ENCODE results near the gene NOS1AP.
"Not testable (repeated sequence)": the region's sequence is repeated elsewhere in the genome, so short reads cannot be mapped to it uniquely, and the experiment has no call there.

NOS1AP gene

DNA sequence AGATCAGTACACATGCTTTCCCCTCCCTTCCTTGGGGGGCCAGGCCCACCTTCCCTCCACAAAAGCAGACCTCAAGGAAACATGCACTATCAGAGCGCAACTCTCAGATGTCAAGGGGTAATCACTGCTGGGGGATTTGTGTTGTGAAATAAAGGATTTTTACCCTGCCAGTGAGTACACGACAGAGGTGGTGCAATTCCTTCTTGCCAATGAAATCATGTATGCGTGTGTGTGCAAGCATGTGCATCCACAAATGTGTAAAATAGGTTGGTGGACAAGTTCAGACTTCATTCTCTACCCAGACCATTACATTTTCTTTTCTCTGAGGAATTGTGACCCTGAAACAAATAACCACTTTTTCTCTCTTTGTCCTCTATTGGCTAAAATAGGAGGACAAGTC is 9.8 kb upstream of the NOS1AP start:
- no peak for DNase-seq (ENCODE audit: low read depth)

DNA sequence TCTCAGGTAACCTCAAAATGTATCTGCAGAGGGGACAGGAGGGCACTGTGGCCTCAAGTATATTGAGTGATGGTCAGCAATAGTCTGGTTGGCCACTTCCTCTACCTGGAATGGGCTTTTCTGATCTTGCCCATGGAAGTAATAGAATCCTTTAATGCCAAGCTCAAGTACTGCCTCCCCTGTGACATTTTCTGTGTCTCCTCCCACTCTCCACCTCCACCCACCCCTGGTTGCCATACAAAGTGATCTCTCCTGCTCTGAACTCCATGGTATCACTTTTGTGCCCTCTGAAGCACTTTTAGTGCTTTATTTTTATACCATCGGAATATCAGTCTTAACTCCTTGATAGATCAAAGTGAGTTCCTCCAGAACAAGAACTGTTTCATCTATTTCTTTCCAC is 9.2 kb upstream of the NOS1AP start:
- no peak for DNase-seq (ENCODE audit: low read depth)

DNA sequence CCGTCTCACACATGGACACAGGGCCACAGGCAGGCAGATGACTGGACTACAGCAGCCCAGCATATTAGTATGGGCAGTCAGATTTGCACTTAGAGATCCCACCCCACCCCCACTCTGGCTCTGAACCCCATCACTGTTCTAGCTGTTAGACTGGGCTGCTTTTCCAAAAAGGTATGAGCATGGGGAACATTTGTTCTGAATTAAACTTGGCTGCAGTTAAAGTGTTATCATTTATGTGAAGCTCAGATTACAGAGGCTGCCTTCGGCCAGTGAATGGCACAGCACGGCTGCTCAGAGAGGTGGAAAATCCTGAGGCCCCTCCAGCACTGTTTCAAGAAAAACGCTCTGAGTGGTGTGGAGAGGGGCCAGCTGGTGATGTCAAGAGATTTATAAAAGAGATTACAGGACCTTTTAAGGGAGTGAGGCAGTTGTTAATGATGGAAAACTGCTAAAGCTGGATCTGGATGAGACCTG is 6.9 kb upstream of the NOS1AP start:
- DNase-seq (ENCODE audit: low read depth) = no peak

DNA sequence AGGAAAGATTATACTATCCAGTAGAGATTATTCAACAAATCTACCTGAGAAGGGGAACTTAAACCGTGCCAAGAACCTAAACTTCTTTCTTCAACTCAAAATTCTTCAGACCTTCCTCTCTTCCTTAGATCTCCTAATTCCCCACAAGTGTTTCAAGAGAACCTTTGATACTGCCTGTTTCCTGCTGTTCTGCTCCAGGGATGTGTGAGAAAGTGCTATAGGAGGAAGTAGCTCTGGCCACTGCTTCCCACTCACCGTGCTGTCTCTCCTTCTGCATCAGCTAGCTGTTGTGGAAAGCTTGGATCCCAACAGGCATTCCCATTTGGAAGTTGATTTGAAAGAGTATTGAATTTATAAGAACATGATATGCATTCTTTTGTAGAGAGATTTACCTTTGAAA is 4.5 kb upstream of the NOS1AP start:
- DNase-seq (ENCODE audit: low read depth) = no peak

DNA sequence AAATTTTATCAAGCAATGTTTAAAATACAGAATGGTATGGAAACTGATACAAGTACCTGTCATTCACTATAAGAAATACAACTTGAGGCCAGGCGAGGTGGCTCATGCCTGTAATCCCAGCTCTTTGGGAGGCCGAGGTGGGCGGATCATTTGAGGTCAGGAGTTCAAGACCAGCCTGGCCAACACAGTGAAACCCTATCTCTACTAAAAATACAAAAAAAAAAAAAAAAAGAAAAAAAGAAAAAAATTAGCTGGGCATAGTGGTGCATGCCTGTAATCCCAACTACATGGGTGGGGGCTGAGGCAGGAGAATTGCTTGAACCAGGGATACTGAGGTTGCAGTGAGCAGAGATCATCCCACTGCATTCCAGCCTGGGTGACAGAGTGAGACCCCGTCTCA is 2.7 kb upstream of the NOS1AP start:
- not testable (repeated sequence) for DNase-seq (ENCODE audit: low read depth)

DNA sequence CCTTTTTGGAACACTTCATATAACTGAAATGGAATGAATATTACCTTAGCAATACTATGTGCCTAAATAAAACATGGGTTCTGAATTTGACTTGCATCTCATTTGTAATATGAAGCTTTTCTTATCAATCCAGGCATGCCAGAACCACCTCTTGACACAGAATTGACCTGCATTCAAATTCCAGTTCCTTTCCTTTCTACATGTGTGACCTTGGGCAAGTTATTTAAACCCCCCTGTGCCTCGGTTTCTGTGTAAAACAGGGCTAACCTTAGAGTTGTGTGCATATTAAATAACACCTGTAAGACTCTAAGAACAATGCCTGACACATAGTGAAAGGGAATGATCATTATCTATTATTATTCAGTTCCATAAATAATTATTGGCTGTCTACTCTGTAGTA is 2.0 kb upstream of the NOS1AP start:
- no peak for DNase-seq (ENCODE audit: low read depth)

DNA sequence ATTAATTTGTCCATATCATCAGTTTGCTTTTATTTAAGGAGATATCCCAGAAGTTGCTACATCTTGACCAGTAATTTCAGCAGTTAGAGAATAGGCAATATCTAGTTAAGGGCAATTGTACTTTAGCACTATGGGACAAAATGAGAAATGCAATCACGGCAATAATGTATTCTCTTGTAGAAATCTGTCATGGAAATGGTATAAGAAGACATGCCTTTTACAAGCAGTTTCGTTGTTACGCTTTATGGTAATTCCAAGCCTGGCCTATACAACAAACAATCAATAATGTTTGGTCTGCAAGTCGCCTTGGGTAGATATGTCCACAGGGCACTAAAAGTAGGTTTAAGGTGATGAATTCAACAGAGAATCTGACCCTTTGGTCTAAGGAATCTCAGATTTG is 1.2 kb upstream of the NOS1AP start:
- DNase-seq (ENCODE audit: low read depth) = no peak

DNA sequence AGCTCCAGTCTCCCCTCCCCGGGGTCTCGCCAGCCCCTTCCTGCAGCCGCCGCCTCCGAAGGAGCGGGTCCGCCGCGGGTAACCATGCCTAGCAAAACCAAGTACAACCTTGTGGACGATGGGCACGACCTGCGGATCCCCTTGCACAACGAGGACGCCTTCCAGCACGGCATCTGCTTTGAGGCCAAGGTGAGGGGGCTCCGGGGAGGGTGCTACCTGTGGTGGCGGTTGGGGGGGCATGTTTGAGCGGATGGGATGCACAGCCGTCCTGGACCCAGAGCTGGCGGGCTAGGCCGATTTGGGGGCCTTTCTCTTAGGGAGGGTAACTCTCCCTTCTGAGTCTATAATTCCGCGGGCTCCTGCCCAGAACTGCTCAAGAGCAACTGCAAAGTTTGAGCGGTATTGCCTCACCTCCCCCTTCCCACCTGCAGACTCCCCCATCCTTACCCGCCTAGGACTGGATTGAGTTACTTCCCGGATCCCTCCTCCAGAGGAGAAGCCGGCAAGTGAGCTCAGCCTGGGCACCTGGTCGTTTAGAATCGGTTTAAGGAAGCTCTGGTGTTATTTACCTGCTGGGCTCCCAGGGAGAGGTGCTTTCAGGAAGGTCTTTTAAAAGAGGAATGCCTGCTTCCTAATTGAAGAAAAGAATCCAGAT is 730 bp downstream of the NOS1AP start:
- DNase-seq (ENCODE audit: low read depth) = no peak

DNA sequence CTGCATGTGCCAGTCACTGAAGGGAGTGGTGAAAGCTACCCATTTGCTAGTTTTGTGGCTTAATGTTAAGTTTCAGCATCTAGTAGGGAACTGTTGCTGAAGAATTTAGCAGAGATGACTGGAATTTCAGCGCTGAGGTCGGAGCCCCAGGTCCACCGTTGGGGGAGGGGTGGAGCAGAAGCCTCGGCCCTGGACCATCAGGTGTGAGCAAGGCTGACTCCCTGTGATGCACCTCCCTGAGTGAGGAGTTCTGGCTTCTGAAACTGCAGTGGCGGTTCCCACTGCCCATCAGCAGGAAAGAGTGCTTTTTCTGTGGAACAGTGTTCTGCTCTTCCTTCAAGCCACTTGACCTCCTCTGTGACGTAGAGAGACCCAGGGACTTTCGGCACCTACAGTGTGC is 1.3 kb downstream of the NOS1AP start:
- no peak for DNase-seq (ENCODE audit: low read depth)

DNA sequence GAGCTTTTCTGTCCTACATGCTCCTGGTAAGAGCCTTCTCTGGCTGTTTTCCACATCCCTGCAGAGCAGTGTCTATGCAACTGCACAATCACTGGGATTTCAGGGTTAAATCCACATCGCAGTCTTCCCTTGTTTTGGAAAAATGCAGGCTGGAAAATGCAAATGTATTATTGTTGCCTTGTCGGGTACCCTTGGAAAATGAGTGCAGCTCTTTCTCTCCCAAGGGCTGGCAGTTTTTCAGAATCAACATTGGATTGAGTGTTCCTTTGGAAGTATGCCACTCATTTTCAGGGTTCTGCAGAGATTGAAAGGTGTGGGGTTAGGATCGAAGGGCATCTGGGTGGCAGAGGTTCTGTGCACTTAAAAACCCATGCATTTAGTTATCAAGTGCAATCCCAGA is 3.2 kb downstream of the NOS1AP start:
- DNase-seq (ENCODE audit: low read depth) = no peak

DNA sequence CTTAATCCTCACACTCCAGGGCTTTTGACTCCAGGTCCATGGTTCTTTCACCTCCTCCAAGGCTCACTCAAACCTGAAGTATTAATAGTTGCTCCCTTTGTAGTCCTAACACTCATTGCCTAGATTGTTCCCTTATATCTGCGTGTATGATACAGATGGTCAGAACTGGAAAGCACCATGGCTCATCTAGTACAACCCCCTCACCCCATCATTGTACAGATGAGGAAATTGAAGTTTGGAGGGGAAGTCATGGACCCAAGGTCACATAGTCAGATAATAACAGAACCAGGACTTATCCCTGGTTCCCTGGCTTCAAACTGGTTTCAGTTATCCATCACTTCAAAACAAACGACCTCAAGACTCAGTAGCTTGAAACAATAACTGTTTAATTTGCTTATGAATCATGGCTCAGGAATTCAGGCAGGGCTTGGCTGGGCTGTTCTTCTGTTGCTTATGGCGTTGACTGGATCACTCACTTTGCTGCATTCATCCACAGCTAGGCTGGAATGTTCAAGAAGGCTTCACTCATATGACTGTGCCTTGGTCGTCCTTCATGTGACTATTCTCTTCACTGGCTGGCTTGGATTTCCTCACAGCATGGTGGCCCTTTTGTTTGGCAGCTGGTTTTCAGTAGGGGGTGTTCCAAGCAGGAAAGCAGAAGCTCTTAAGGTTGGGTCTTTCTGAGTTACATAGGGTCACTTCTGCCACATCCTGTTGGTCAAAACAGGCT is 5.0 kb downstream of the NOS1AP start:
- DNase-seq (ENCODE audit: low read depth) = no peak

DNA sequence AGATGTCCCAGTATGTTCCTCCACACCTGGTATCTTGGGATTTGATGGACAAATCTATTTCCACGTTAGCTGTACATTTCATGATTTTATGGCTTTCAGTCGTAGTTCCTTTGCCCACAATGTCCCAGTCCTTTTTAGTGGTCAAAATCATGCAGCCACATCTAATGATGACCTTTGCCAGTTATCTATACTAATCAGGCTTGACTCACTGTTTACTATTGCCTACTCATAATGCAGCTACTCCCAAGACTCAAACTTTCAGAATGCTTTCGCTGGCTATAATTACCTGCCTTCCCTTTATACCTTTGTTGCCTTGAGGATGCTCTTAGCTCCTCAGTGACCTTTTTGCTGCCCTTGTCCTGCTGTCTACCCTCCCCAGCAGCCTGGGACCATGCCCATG is 6.4 kb downstream of the NOS1AP start:
- no peak for DNase-seq (ENCODE audit: low read depth)

DNA sequence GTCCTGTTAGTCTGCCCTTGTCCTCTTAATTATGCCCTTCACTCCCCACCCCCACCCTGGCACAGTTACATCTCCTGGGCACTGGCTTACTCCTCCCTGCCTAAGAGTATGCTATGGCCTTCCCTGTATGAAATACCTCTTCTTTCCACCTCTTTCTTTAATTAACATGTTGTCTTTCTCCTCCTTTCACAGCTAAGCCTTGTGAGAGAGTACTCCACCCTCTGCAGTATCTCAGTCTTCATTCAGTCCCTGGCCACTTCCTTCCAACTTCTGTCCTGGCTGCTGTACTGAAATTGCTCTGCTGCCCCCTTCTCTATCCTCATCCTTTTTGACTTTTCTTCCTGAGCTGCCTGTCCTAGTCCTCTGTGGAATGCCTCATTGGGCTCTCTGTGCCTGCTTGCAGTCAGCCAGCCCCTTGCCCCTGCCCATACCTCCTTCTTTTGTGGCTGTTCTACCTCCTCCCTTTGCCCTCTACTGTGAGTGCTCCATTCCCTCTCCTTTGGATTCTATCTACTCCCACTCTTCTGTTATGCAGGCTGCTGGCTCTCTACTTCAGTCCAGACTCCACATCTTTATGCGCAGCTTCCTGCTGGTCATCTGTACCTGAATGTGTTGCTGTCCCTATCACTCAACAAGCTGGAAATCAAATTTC is 8.3 kb downstream of the NOS1AP start:
- no peak for DNase-seq (ENCODE audit: low read depth)

DNA sequence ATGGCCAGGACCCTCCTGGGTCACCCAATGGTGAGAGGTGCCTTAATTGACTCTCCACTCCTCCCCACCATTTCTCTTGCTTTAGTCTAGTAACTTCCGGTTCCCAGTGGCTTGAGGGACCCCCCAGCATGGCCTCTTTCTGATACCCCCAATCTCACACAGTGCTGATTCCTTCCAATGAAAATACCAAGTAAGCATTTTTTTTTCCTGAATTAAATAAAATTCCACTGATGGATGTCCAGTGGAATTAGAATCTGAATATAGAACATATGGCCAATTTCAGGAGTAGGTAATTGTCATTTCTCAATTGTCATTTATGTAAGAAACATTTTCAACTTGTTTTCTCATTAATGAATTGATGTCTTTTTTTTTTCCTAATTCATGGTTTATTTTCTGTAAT is 9.5 kb downstream of the NOS1AP start:
- no peak for DNase-seq (ENCODE audit: low read depth)

DNA sequence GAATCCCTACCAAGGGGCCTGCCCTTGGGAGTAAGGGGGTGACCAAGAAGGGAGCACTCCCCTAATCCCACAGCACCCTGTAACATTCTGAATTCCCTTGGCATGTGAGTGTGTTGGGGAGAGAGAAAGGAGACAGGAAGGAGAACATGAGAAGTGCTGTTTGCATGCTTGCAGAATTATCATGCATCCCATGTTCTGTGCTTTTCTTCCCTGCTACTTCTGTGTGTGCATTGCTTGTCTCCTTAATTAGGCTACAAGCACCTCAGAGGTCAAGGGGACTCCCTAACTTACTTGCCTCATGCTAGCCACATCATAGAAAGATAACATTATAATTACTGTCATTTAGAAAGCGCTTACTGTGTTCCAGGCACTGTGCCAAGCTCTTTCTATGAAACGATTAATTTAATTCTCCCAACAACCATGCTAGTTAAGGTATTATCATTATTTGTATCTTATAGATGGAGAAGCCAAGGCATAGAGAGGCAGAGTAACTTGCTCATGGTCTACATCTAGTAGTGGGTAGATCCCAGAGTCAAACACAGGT is 11.1 kb downstream of the NOS1AP start:
- no peak for DNase-seq (ENCODE audit: low read depth)

DNA sequence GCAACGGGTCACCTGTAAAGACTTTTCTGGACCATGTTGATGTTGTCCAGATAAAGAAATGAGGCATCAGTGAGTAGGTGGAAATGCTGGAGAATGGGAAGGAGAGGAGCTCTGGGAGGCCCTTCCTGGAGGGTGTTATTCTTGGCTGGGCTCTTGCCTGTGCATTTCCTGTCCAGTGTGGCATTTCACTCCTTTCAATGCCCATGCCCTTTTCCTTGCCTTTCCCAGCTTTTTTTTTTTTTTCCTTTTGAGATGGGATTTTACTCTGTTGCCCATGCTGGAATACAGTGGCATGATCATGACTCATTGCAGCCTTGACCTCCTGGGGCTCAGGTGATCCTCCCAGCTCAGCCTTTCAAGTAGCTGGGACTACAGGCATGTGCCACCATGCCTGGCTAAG is 11.8 kb downstream of the NOS1AP start:
- DNase-seq (ENCODE audit: low read depth) = no peak

DNA sequence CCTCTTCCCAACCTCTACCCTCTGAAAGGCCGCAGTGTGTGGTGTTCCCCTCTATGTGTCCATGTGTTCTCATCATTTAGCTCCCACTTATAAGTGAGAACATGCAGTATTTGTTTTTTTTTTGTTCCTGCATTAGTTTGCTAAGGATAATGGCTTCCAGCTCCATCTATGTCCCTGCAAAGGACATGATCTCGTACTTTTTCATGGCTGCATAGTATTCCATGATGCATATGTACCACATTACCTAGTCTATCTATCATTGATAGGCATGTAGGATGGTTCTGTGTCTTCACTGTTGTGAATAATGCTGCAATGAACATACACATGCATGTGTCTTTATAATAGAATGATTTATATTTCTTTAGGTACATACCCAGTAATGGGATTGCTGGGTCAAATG is 12.6 kb downstream of the NOS1AP start:
- DNase-seq (ENCODE audit: low read depth) = not testable (repeated sequence)

DNA sequence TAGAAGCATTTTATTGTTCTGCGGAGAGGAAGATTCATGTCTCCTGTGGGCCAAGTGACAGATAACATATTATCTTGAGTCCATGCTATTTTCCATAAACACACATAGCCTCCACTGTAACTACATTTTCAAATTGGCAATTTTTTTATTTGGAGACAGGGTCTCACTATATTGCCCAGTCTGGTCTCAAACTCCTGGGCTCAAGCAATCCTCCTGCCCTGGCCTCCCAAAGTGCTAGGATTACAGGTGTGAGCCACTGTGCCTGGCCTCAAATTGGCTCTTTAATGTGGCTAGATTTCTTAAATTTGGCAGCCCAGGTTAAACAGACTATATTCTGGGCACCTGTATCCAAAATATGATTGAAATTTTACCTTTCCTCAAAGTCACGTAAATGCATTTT is 13.8 kb downstream of the NOS1AP start:
- no peak for DNase-seq (ENCODE audit: low read depth)

DNA sequence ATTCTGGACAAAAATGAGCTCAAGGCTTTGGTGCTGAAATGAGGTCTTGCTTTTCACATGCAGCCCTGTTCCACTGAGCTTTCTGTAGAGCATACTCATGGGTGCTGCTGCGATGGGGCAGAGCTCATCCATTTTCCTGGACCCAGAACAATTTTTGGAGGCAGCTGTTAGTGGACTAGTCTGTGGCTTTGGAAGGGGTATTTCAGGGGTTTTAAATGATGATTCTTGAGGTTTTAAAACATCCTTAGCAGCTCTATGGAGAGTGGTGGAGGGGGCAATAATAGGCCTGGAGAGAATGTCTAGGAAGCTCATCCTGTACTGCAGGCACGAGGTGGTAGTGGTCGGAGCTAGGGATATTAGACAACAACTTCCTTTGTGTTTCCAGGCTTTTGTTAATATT is 16.5 kb downstream of the NOS1AP start:
- DNase-seq (ENCODE audit: low read depth) = no peak

DNA sequence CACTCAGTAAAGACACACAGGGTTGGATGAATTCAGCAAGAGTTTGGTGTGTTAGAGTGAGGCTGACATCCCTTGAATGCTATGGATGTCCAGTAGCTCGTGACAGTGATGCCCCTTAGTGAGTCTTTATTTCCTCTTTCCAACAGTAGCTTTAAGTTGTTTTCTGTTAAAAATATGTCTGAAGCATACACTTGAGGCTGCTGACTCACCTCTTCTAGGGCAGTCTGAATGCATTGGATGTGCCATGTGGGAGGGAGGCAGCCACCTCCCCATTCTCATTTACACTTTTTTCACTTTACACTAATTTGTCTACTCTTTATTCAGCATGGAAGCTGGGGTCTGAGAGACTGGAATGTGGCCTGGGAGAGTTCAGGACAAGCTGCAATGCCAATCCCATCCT is 17.6 kb downstream of the NOS1AP start:
- no peak for DNase-seq (ENCODE audit: low read depth)

DNA sequence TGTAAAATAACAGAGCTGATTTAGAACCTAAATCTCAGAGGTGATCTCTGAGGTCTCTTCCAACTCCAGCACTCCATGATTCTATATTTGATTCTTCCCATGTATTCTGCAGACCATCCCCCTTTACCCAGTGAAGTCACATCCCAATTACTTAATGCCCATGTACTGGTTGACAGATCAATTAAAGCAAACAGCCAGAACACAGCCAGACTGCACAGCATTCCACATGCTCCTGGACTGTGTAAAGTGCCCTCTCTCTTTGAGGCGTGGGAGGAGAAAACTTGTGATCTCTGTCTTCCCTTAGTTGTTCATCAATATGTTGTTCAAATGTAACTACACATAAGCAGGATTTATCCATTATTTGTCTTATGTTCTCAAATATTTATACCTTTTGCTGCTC is 18.1 kb downstream of the NOS1AP start:
- no peak for DNase-seq (ENCODE audit: low read depth)

DNA sequence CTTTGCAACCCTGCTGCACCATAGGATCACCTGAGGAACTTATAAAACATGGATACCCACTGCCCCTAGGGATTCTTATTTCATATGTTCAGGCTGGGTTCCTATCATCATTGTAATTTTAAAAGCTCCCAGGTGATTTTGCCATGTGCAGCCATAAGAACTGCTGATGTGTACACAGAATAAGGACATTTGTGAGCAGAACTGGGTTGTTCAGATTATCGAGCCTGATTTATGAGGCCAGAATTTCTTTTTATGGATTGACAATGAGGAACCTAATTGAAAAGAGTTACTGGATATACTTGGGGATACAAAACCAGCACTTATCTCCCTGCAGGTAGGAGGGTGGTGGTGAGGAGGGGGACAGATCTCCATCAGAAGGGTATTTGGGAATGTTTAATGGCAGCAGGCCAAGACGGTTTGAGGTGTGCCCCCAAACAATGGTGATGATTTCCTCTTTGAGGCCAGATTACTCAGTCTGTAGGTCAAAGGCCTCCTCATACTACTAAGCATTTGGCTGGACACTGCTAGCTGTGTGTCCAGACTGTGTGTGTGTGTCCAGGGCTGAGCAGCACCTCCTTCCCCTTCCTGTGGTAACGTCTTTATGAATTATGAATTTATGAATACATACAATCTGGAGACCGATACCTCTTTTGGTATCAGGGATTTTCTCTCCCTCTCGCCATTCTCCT is 18.9 kb downstream of the NOS1AP start:
- no peak for DNase-seq (ENCODE audit: low read depth)

DNA sequence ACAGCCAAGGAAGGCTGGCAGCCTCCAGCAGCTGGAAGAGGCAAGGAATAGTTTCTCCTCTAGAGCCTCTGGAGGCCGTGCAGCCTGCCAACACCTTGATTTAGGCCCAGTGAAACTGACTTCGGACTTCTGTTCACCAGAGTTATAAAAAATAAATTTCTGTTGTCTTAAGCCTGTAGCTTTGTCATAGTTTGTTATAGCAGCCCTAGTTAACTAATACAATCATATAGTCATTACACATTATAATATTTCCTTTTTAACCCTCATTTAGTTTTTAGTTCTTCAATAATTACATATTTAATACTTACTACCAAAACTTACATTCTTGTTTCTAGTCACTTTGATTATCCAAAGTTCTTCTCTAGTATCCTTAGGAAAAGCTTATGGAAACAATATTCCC is 20.3 kb downstream of the NOS1AP start:
- DNase-seq (ENCODE audit: low read depth) = no peak

All from GM04503 (cell line).